SK-N-SH treated with all-trans-retinoic acid at 6 μM for 48 hours (cell line): ENCODE measurements around the gene IGFL4.

ENCODE experiments used
- ATAC-seq: fragments of 200-7000 bp; cut with Tn5 transposase; 3 replicates; pipeline ENCODE4 v1.9.1; 2020; ENCODE audit warnings: mild to moderate bottlenecking, moderate library complexity
- ARNTL ChIP-seq: fragments of 450-650 bp; formaldehyde crosslinking; IDR thresholded peaks from 2 replicates; pipeline ENCODE4 v1.5.0; 2020; ENCODE audit warnings: low read depth, mild to moderate bottlenecking, moderate library complexity, borderline replicate concordance
- BACH2 ChIP-seq: fragments of 250-450 bp; sonication (Bioruptor Pico); IDR thresholded peaks from 2 replicates; pipeline ENCODE4 v1.9.0; 2021; ENCODE audit warnings: mild to moderate bottlenecking, borderline replicate concordance
- CREB5 ChIP-seq: fragments of 250-450 bp; sonication (Bioruptor Pico); IDR thresholded peaks from 2 replicates; pipeline ENCODE4 v1.5.1; 2020; ENCODE audit warnings: low read depth, mild to moderate bottlenecking, moderate library complexity
- CSDC2 ChIP-seq: fragments of 250-450 bp; sonication (Bioruptor Pico); IDR thresholded peaks from 2 replicates; pipeline ENCODE4 v1.5.0; 2020; ENCODE audit warnings: mild to moderate bottlenecking, moderate library complexity
- CSRNP3 ChIP-seq: fragments of 250-450 bp; sonication (Bioruptor Pico); IDR thresholded peaks from 2 replicates; pipeline ENCODE4 v1.5.1; 2021; ENCODE audit warnings: mild to moderate bottlenecking, moderate library complexity
- ESRRG ChIP-seq: fragments of 250-450 bp; sonication (Bioruptor Pico); IDR thresholded peaks from 2 replicates; pipeline ENCODE4 v1.6.1; 2021; ENCODE audit warnings: mild to moderate bottlenecking
- GLIS3 ChIP-seq: fragments of 250-450 bp; sonication (Bioruptor Pico); IDR thresholded peaks from 2 replicates; pipeline ENCODE4 v1.5.0; 2020; ENCODE audit warnings: mild to moderate bottlenecking, moderate library complexity
- ISL1 ChIP-seq: fragments of 250-450 bp; sonication (Bioruptor Pico); IDR thresholded peaks from 2 replicates; pipeline ENCODE4 v2.1.2; 2022; ENCODE audit warnings: mild to moderate bottlenecking, moderate library complexity
- OSR1 ChIP-seq: fragments of 250-450 bp; sonication (Bioruptor Pico); IDR thresholded peaks from 2 replicates; pipeline ENCODE4 v1.8.0; 2022; ENCODE audit warnings: moderate library complexity, mild to moderate bottlenecking, inconsistent platforms
- PATZ1 ChIP-seq: fragments of 250-450 bp; sonication (Bioruptor Pico); IDR thresholded peaks from 2 replicates; pipeline ENCODE4 v1.8.0; 2020; ENCODE audit warnings: mild to moderate bottlenecking, moderate library complexity, borderline replicate concordance
- POU6F1 ChIP-seq: fragments of 250-450 bp; sonication (Bioruptor Pico); IDR thresholded peaks from 2 replicates; pipeline ENCODE4 v1.8.0; 2021; ENCODE audit warnings: low read depth, mild to moderate bottlenecking, moderate library complexity, borderline replicate concordance
- PPARA ChIP-seq: fragments of 250-450 bp; sonication (Bioruptor Pico); IDR thresholded peaks from 2 replicates; pipeline ENCODE4 v1.5.0; 2020; ENCODE audit warnings: mild to moderate bottlenecking, borderline replicate concordance
- RARB ChIP-seq: fragments of 250-450 bp; sonication (Bioruptor Pico); IDR thresholded peaks from 2 replicates; pipeline ENCODE4 v1.8.0; 2021; ENCODE audit warnings: mild to moderate bottlenecking, moderate library complexity
- SNAI2 ChIP-seq: fragments of 250-450 bp; sonication (Bioruptor Pico); IDR thresholded peaks from 2 replicates; pipeline ENCODE4 v1.5.0; 2020; ENCODE audit warnings: mild to moderate bottlenecking, moderate library complexity
- TCF4 ChIP-seq: fragments of 250-450 bp; sonication (Bioruptor Pico); IDR thresholded peaks from 2 replicates; pipeline ENCODE4 v1.8.0; 2021; ENCODE audit warnings: mild to moderate bottlenecking, moderate library complexity, borderline replicate concordance
- TOX ChIP-seq: fragments of 250-450 bp; sonication (Bioruptor Pico); IDR thresholded peaks from 2 replicates; pipeline ENCODE4 v1.8.0; 2021; ENCODE audit warnings: mild to moderate bottlenecking, moderate library complexity, borderline replicate concordance
- TSHZ2 ChIP-seq: fragments of 250-450 bp; sonication (Bioruptor Pico); IDR thresholded peaks from 2 replicates; pipeline ENCODE4 v1.5.0; 2020; ENCODE audit warnings: mild to moderate bottlenecking, moderate library complexity
- ZC3H10 ChIP-seq: fragments of 250-450 bp; sonication (Bioruptor Pico); IDR thresholded peaks from 2 replicates; pipeline ENCODE4 v1.5.1; 2021; ENCODE audit warnings: mild to moderate bottlenecking, moderate library complexity
- ZFP3 ChIP-seq: fragments of 250-450 bp; sonication (Bioruptor Pico); IDR thresholded peaks from 2 replicates; pipeline ENCODE4 v1.5.0; 2020; ENCODE audit warnings: mild to moderate bottlenecking, moderate library complexity
- ZFP30 ChIP-seq: fragments of 450-650 bp; formaldehyde crosslinking; IDR thresholded peaks from 2 replicates; pipeline ENCODE4 v1.5.0; 2022; ENCODE audit warnings: mild to moderate bottlenecking, moderate library complexity
- ZNF565 ChIP-seq: fragments of 450-650 bp; formaldehyde crosslinking; conservative IDR thresholded peaks from 2 replicates; pipeline ENCODE4 v1.5.0; 2020; ENCODE audit warnings: low read depth, mild to moderate bottlenecking, moderate library complexity
- ZNF70 ChIP-seq: fragments of 450-650 bp; formaldehyde crosslinking; IDR thresholded peaks from 2 replicates; pipeline ENCODE4 v1.5.0; 2020; ENCODE audit warnings: mild to moderate bottlenecking, moderate library complexity
- ZNF8 ChIP-seq: fragments of 450-650 bp; formaldehyde crosslinking; IDR thresholded peaks from 2 replicates; pipeline ENCODE4 v1.5.0; 2020; ENCODE audit warnings: mild to moderate bottlenecking, moderate library complexity

The IGFL4 gene

GRCh38 chr19:46035546-46035945 lies 5.3 kb downstream of the IGFL4 start:
- TF ChIP-seq GLIS3 (CRISPR knock-in tag) (no peak), ZC3H10 (no peak), ARNTL (CRISPR knock-in tag) (no peak), CSRNP3 (CRISPR knock-in tag) (no peak), CSDC2 (CRISPR knock-in tag) (no peak), ZFP30 (no peak), ESRRG (no peak), RARB (no peak), TOX (no peak), PPARA (CRISPR knock-in tag) (no peak), SNAI2 (no peak), OSR1 (no peak), TSHZ2 (CRISPR knock-in tag) (no peak), ZNF8 (CRISPR knock-in tag) (no peak), ZFP3 (CRISPR knock-in tag) (no peak), POU6F1 (CRISPR knock-in tag) (no peak), ISL1 (CRISPR knock-in tag) (no peak), CREB5 (CRISPR knock-in tag) (no peak), ZNF565 (CRISPR knock-in tag) (no peak)
- no peak for ATAC-seq

- TF ChIP-seq OSR1 (no peak), TSHZ2 (CRISPR knock-in tag) (no peak), RARB (no peak), ZNF8 (CRISPR knock-in tag) (no peak), ZC3H10 (no peak), ZFP30 (no peak), BACH2 (CRISPR knock-in tag) (no peak), ZNF70 (CRISPR knock-in tag) (no peak), PATZ1 (CRISPR knock-in tag) (no peak), SNAI2 (no peak), TCF4 (no peak), CSRNP3 (CRISPR knock-in tag) (no peak), CSDC2 (CRISPR knock-in tag) (no peak), POU6F1 (CRISPR knock-in tag) (no peak), ISL1 (CRISPR knock-in tag) (no peak), TOX (no peak)
- no peak for ATAC-seq
Measured at GRCh38 chr19:46033401-46033800, 7.4 kb downstream of the IGFL4 start.
